ENCODE data around the gene TIMP4. TPM values are rescaled to one million over a fixed set of nuclear protein-coding genes. Genes with fewer than 3 reads are reported as not detected.

TIMP4 gene
- total RNA-seq, 1 experiment from 2014 or later, result 8.4 TPM

GRCh38 chr3:12179441-12179840 is 20.7 kb upstream of the TIMP4 start:
- Histone ChIP-seq H3K23ac (ENCODE audit: insufficient read length, low read depth, low read length) (no peak overlapping the region), H4K20me1 (ENCODE audit: control insufficient read depth, insufficient read depth, insufficient read length) (no peaks in the 10 kb centered on the region), H4K91ac (ENCODE audit: insufficient read length, low read depth, low read length) (no peak overlapping the region), H3K9me3 (ENCODE audit: control insufficient read depth, low read depth, low read length) (no peaks in the 10 kb centered on the region), H3K79me2 (ENCODE audit: insufficient read depth, low read length) (no peaks in the 10 kb centered on the region), H2AK5ac (ENCODE audit: insufficient read length, low read length) (no peak overlapping the region), H3K27me3 (ENCODE audit: insufficient read depth, low read length) (no peaks in the 10 kb centered on the region), H3T11ph (ENCODE audit: low read length) (no peak overlapping the region), H3K56ac (ENCODE audit: insufficient read length, low read depth, low read length) (no peak overlapping the region), H2BK5ac (ENCODE audit: insufficient read length, low read length) (no peak overlapping the region), H3K4me1 (ENCODE audit: insufficient read depth, low read length) (no peaks in the 10 kb centered on the region), H2BK120ac (ENCODE audit: low read depth, low read length, poor library complexity, severe bottlenecking) (no peak overlapping the region), H3K23me2 (ENCODE audit: insufficient read length, low read depth, low read length, poor library complexity, severe bottlenecking) (no peaks in the 10 kb centered on the region), H3K79me1 (ENCODE audit: insufficient read depth, low read depth, low read length, poor library complexity, severe bottlenecking) (no peaks in the 10 kb centered on the region), H4K5ac (ENCODE audit: insufficient read length, low read depth, low read length) (no peak overlapping the region), H2AFZ (ENCODE audit: low read length) (no peak overlapping the region), H2BK15ac (ENCODE audit: low read depth, low read length) (no peak overlapping the region), H3K4ac (ENCODE audit: low read depth, low read length) (no peak overlapping the region), H3K9ac (ENCODE audit: extremely low read depth, insufficient read length, low read length) (no peak overlapping the region), H2BK12ac (ENCODE audit: insufficient read length, low read depth, low read length) (no peak overlapping the region), H4K8ac (replicated peaks; ENCODE audit: insufficient read length, low read depth, low read length) (no peak overlapping the region), H3K4me2 (ENCODE audit: insufficient read depth, insufficient read length, low read length) (no peak overlapping the region), H3K27ac (ENCODE audit: insufficient read length, low read depth, low read length) (no peak overlapping the region), H3K18ac (ENCODE audit: insufficient read length, low read depth, low read length) (no peak overlapping the region), H2BK20ac (ENCODE audit: low read depth, low read length, poor library complexity, severe bottlenecking) (no peak overlapping the region), H3K14ac (ENCODE audit: insufficient read depth, low read length) (no peak overlapping the region)
- Mint-ChIP-seq H3K4me1 (no peaks in the 10 kb centered on the region), H3K4me3 (no peak overlapping the region), H3K9me3 (peaks cover 0 to 2% of the 10 kb centered on the region in 2 experiments; a peak in 1 of 5 replicates), H3K27ac (no peak overlapping the region), H3K36me3 (ENCODE audit: insufficient read depth in 1 of 3, low read depth in 3 of 3) (peaks cover 0 to 3% (median 0%) of the 10 kb centered on the region in 3 experiments; a peak in 5 of 7 replicates), H3K27me3 (ENCODE audit: low read depth) (no peaks in the 10 kb centered on the region)
- WGBS (ENCODE audit: extremely low coverage, insufficient read length, low lambda C conversion rate), result no CpG with 5 or more reads among the region's 1 CpG
- TF ChIP-seq, protein P1, sequence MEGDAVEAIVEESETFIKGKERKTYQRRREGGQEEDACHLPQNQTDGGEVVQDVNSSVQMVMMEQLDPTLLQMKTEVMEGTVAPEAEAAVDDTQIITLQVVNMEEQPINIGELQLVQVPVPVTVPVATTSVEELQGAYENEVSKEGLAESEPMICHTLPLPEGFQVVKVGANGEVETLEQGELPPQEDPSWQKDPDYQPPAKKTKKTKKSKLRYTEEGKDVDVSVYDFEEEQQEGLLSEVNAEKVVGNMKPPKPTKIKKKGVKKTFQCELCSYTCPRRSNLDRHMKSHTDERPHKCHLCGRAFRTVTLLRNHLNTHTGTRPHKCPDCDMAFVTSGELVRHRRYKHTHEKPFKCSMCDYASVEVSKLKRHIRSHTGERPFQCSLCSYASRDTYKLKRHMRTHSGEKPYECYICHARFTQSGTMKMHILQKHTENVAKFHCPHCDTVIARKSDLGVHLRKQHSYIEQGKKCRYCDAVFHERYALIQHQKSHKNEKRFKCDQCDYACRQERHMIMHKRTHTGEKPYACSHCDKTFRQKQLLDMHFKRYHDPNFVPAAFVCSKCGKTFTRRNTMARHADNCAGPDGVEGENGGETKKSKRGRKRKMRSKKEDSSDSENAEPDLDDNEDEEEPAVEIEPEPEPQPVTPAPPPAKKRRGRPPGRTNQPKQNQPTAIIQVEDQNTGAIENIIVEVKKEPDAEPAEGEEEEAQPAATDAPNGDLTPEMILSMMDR (conservative IDR thresholded peaks at IDR 0.05), result no peak
- no peak for DNase-seq
